DOHH2 (cell line): ENCODE data around the gene DPPA4.
"Not testable (repeated sequence)": the region's sequence is repeated elsewhere in the genome, so short reads cannot be mapped to it uniquely, and the experiment has no call there.

ENCODE experiments used
- CTCF ChIP-seq: fragments of 200-600 bp; sonication (generic); IDR thresholded peaks from one replicate; pipeline ENCODE4 v1.5.1; 2014; ENCODE audit warnings: antibody characterized with exemption, mild to moderate bottlenecking, low read depth, low read length; ENCODE audit not compliant: poor library complexity, severe bottlenecking
- EZH2phosphoT487 ChIP-seq: fragments of 200-600 bp; sonication (generic); IDR thresholded peaks from 2 replicates; pipeline ENCODE4 v1.6.1; 2017; ENCODE audit warnings: borderline replicate concordance, mild to moderate bottlenecking, antibody characterized with exemption, low read length, moderate library complexity, mixed read lengths

GRCh38 chr3:109358809-109359208 lies 21.5 kb upstream of the DPPA4 start:
- TF ChIP-seq CTCF, EZH2phosphoT487: not testable (repeated sequence)
